Mesodermal cell (in vitro differentiated cells): Measurements from ENCODE around the gene GABRR2.

Experiments
- H3K27ac ChIP-seq: 2 replicates; pipeline ENCODE4 v1.7.0; 2013; ENCODE audit warnings: mild to moderate bottlenecking, low read depth, low read length, moderate library complexity; ENCODE audit not compliant: severe bottlenecking
- H3K36me3 ChIP-seq: 2 replicates; pipeline ENCODE4 v1.7.1; 2013; ENCODE audit warnings: mild to moderate bottlenecking, low read length, moderate library complexity; ENCODE audit not compliant: control insufficient read depth, insufficient read depth
- H3K4me1 ChIP-seq: one replicate; pipeline ENCODE4 v1.7.1; 2013; ENCODE audit warnings: mild to moderate bottlenecking, low read length; ENCODE audit not compliant: insufficient read depth, control insufficient read depth, poor library complexity, severe bottlenecking
- H3K4me3 ChIP-seq: 2 replicates; pipeline ENCODE4 v1.7.0; 2013; ENCODE audit warnings: low read length, control low read depth, mild to moderate bottlenecking; ENCODE audit not compliant: insufficient read depth, poor library complexity, severe bottlenecking; ENCODE audit errors: extremely low read depth
- H3K9me3 ChIP-seq: 2 replicates; pipeline ENCODE4 v1.7.1; 2013; ENCODE audit warnings: mild to moderate bottlenecking, low read length, moderate library complexity; ENCODE audit not compliant: control insufficient read depth
- WGBS, 2 experiments: methylation state at CpG; one replicate each; pipeline ENCODE4 v1.1.5; 2013; ENCODE audit warnings: missing lambda C conversion rate in 2 of 2; ENCODE audit not compliant: insufficient coverage in 2 of 2; 5-methylcytosine and 5-hydroxymethylcytosine counted together

GABRR2 gene

GRCh38 chr6:89275900-89276299 is 39.2 kb downstream of the GABRR2 start:
- 100% methylated on average over 2 of the region's 4 CpGs for WGBS, 2 experiments
- Histone ChIP-seq H3K27ac (no peak overlapping the region), H3K4me3 (no peak overlapping the region), H3K9me3 (no peaks in the 10 kb centered on the region), H3K36me3 (no peaks in the 10 kb centered on the region), H3K4me1 (no peaks in the 10 kb centered on the region)

DNA sequence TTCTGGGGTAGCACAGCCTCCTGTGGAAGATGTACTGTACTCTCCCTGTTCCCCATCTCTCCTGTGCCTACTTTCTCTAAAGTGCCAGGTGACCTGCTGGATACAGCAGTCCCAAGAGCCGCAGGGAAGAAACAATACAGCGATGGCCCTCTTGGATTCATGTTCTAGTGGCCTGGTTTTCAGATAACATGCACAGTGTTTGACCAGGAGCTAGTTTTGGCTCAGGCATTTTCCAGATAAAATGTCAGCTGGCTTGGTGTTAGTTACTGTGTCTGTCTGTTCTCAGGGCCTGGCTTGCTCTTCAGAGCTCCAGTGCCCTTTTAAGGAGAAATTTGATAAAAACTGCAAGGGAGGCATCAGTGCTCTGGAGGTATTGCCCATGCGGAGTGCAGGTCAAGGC is 41.3 kb downstream of the GABRR2 start:
- H3K36me3 ChIP-seq = no peaks in the 10 kb centered on the region
- WGBS, 2 experiments = 93 to 100% methylated on average over 3 of the region's 3 CpGs

GRCh38 chr6:89272596-89272995 is 42.5 kb downstream of the GABRR2 start:
- no peaks in the 10 kb centered on the region for H3K9me3 ChIP-seq
- H3K4me1 ChIP-seq = no peaks in the 10 kb centered on the region
- WGBS, 2 experiments = 88 to 97% methylated on average over 8 to 9 of the region's 11 CpGs
- H3K36me3 ChIP-seq = no peaks in the 10 kb centered on the region
- H3K4me3 ChIP-seq = no peak overlapping the region
- no peak overlapping the region for H3K27ac ChIP-seq

More for the DNA sequence above, 41.3 kb downstream of the GABRR2 start:
- no peak overlapping the region for H3K27ac ChIP-seq
- no peak overlapping the region for H3K4me3 ChIP-seq
- H3K9me3 ChIP-seq = no peaks in the 10 kb centered on the region
- no peaks in the 10 kb centered on the region for H3K4me1 ChIP-seq

DNA sequence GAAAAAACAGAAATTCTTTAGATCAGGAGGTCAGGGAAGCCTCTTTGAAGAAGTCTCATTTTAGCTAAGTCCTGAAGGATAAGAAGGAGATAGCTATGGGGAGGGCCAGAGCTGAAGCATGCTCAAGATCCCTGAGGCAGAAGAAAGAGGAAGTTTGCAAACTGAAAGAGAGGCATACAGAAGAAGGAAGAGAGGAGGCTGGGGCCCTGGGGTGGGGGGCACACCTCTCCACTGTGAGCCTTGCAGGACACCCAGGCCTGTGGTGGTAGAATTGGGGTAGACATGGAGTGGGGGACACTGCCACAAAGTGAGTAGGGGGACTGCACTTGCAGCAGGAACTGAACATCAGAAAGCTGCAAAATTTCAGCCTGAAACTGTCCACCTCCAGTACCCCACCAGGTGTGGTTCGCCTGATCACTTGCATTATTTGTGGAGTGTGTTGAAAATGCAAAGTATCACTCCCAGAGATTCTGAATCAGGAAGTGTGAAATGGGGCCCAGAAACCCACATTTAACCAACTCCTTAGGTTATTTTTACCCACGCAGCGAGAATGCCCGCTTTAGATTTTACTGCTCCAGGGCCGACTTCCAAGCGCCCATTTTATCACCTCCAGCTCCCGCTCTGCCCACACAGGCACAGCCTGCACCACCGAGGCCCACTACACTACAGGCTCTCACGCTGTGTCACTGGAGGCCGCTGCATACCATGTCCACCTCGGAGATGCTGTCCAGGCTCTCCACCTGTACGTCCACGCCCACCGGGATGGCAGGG is 44.0 kb downstream of the GABRR2 start:
- no peak overlapping the region for H3K27ac ChIP-seq
- no peaks in the 10 kb centered on the region for H3K4me1 ChIP-seq
- WGBS, 2 experiments = 91% methylated on average over 13 of the region's 14 CpGs
- H3K9me3 ChIP-seq = no peaks in the 10 kb centered on the region
- no peaks in the 10 kb centered on the region for H3K36me3 ChIP-seq
- no peak overlapping the region for H3K4me3 ChIP-seq

- Histone ChIP-seq H3K4me1 (no peaks in the 10 kb centered on the region), H3K36me3 (no peaks in the 10 kb centered on the region), H3K27ac (no peak overlapping the region), H3K9me3 (no peaks in the 10 kb centered on the region), H3K4me3 (no peak overlapping the region)
- 90 to 94% methylated on average over 2 of the region's 3 CpGs for WGBS, 2 experiments
These were observed 45.1 kb downstream of the GABRR2 start for GRCh38 chr6:89269981-89270380.

DNA sequence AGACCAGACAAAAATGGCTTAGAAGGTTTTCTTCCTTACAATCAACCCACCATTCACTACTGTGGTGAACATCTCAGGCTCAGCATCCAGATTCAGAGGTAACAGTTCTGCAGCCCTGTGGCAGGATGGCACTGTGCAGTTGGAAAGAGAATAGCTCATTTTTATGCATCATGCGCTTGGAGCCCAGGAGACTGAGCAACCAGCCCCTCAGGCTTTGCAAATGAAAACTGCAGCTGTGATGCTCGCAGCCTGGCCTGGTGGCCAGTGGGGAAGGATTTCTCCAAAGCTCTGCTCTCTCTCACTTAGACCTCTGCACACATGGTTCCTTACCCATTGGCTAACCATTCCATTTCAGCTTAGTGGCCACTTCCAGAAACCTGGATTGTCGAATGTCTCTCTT is 45.8 kb downstream of the GABRR2 start:
- 100% methylated on average over 3 of the region's 3 CpGs for WGBS, 2 experiments
- H3K36me3 ChIP-seq = no peaks in the 10 kb centered on the region
- H3K9me3 ChIP-seq = no peaks in the 10 kb centered on the region
- no peak overlapping the region for H3K27ac ChIP-seq
- H3K4me1 ChIP-seq = no peaks in the 10 kb centered on the region
- no peak overlapping the region for H3K4me3 ChIP-seq

GRCh38 chr6:89268776-89269175 is 46.3 kb downstream of the GABRR2 start:
- H3K9me3 ChIP-seq = no peaks in the 10 kb centered on the region
- H3K4me3 ChIP-seq = no peak overlapping the region
- WGBS, 2 experiments = 93% methylated on average over 7 of the region's 7 CpGs
- no peaks in the 10 kb centered on the region for H3K4me1 ChIP-seq
- H3K27ac ChIP-seq = no peak overlapping the region
- H3K36me3 ChIP-seq = no peaks in the 10 kb centered on the region

DNA sequence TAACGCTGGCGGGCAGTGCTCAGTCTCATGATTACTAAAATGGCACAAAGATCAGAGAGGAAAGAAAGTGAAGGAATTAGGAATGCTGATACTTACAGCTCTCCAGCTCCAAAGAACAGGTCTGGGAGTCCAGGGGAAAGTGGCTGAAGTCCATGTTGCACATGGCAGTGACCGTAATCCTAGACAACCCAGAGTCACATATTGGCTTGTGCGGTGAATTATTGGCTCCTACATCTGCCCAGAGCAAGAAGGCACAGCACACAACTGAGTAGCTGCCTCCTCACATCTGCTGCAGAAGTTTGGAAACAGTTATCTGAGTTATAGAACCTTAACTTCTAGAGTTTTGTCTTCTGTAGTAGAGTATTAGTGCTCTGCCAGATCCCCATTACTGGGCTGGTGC is 47.2 kb downstream of the GABRR2 start:
- no peak overlapping the region for H3K27ac ChIP-seq
- no peaks in the 10 kb centered on the region for H3K9me3 ChIP-seq
- WGBS, 2 experiments = 69 to 85% methylated on average over 3 to 4 of the region's 4 CpGs
- H3K4me3 ChIP-seq = no peak overlapping the region
- no peaks in the 10 kb centered on the region for H3K36me3 ChIP-seq
- no peaks in the 10 kb centered on the region for H3K4me1 ChIP-seq

- no peaks in the 10 kb centered on the region for H3K9me3 ChIP-seq
- WGBS, 2 experiments = 92 to 94% methylated on average over 12 to 20 of the region's 20 CpGs
These were observed 50.8 kb downstream of the GABRR2 start for GRCh38 chr6:89264296-89264695.

GRCh38 chr6:89260832-89261231 is 54.3 kb downstream of the GABRR2 start:
- Histone ChIP-seq H3K27ac (no peak overlapping the region), H3K36me3 (no peaks in the 10 kb centered on the region), H3K4me3 (no peak overlapping the region), H3K4me1 (peaks cover 3% of the 10 kb centered on the region), H3K9me3 (no peaks in the 10 kb centered on the region)
- WGBS, 2 experiments = 68 to 83% methylated on average over 2 to 3 of the region's 5 CpGs

More at GRCh38 chr6:89264296-89264695, 50.8 kb downstream of the GABRR2 start:
- H3K4me1 ChIP-seq = peaks cover 3% of the 10 kb centered on the region
- no peaks in the 10 kb centered on the region for H3K36me3 ChIP-seq
- H3K27ac ChIP-seq = no peak overlapping the region
- no peak overlapping the region for H3K4me3 ChIP-seq

DNA sequence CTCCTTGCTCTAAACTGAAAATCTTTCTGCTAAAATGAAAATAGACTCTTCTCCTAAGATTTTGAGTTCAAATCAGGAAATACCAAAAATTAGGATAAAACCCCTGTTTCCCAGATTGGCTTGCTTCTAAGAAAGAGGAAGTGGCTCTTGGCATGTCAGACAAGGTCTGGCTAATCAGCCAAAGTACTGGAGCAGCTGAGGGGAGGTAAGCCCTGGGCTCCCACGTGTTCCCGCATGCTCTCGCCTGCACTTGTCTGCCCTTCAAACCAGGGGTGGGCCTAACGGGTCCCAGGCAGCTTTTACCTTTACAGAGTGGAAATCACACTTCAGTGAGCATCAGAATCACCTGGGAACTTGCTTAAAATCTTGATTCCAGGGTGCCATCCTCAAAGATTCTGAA is 54.8 kb downstream of the GABRR2 start:
- Histone ChIP-seq H3K27ac (no peak overlapping the region), H3K36me3 (no peaks in the 10 kb centered on the region), H3K9me3 (no peaks in the 10 kb centered on the region), H3K4me1 (peaks cover 3% of the 10 kb centered on the region), H3K4me3 (no peak overlapping the region)
- 75 to 87% methylated on average over 4 of the region's 4 CpGs for WGBS, 2 experiments
